K562 (cell line): ENCODE data around the gene MPI. TPM values are rescaled to one million over a fixed set of nuclear protein-coding genes. Genes with fewer than 3 reads are reported as not detected.

Experiments
- ATF1 ChIP-seq, 2 experiments: fragments of 450-650 bp in 1 of 2; IDR thresholded peaks; 2 replicates each; pipeline ENCODE4 v1.6.1; 2016; ENCODE audit warnings: missing compliant biosample characterization in 1 of 2, missing genetic modification characterization in 1 of 2
- BCOR ChIP-seq: fragments of 450-650 bp; IDR thresholded peaks from 2 replicates; pipeline ENCODE4 v1.6.1; 2016
- CBFA2T3 ChIP-seq: fragments of 450-650 bp; IDR thresholded peaks from 2 replicates; pipeline ENCODE4 v1.6.1; 2017
- ELK3 ChIP-seq: fragments of 450-650 bp; formaldehyde crosslinking; IDR thresholded peaks from 2 replicates; pipeline ENCODE4 v1.4.0; 2020; ENCODE audit warnings: mild to moderate bottlenecking
- EP300 ChIP-seq: IDR thresholded peaks from 2 replicates; pipeline ENCODE4 v1.6.1; 2012; ENCODE audit warnings: low read length, improper control_type of control experiment
- FUS ChIP-seq: fragments of 200-400 bp; formaldehyde crosslinking; optimal IDR thresholded peaks from 2 replicates; pipeline ENCODE3; 2017; ENCODE audit warnings: low read depth, low read length
- GTF3C2 ChIP-seq: IDR thresholded peaks from 3 replicates; pipeline ENCODE4 v1.6.1; 2011; ENCODE audit warnings: borderline replicate concordance, mild to moderate bottlenecking, moderate library complexity; ENCODE audit not compliant: insufficient read length; ENCODE audit errors: extremely low read depth
- KAT2B ChIP-seq: IDR thresholded peaks from one replicate; pipeline ENCODE4 v1.6.1; 2012; ENCODE audit warnings: low read depth, mild to moderate bottlenecking, control low read depth, inconsistent platforms, low read length, moderate library complexity
- MCM5 ChIP-seq: fragments of 450-650 bp; IDR thresholded peaks from 2 replicates; pipeline ENCODE4 v1.6.1; 2016; ENCODE audit warnings: low read depth
- MTA2 ChIP-seq: fragments of 450-650 bp; IDR thresholded peaks from 2 replicates; pipeline ENCODE4 v1.6.1; 2016; ENCODE audit warnings: low read depth
- MXI1 ChIP-seq: IDR thresholded peaks from 2 replicates; pipeline ENCODE4 v1.6.1; 2011; ENCODE audit warnings: low read depth, mild to moderate bottlenecking, improper control_type of control experiment, low read length
- NBN ChIP-seq: fragments of 450-650 bp; IDR thresholded peaks from 2 replicates; pipeline ENCODE4 v1.6.1; 2016; ENCODE audit warnings: low read depth, mild to moderate bottlenecking
- NR2F6 ChIP-seq: fragments of 450-650 bp; formaldehyde crosslinking; IDR thresholded peaks from 2 replicates; pipeline ENCODE4 v1.4.0; 2020; ENCODE audit warnings: mild to moderate bottlenecking
- RAD51 ChIP-seq: fragments of 450-650 bp; IDR thresholded peaks from 2 replicates; pipeline ENCODE4 v1.7.1; 2016; ENCODE audit warnings: low read depth, mild to moderate bottlenecking, borderline replicate concordance
- STAT5B ChIP-seq: fragments of 250-450 bp; sonication (Bioruptor Pico); IDR thresholded peaks from 2 replicates; pipeline ENCODE4 v1.8.0; 2021; ENCODE audit warnings: mild to moderate bottlenecking, inconsistent platforms
- ZBTB49 ChIP-seq: sonication (generic); formaldehyde crosslinking; IDR thresholded peaks from 2 replicates; pipeline ENCODE4 v1.8.0; 2022; ENCODE audit warnings: missing genetic modification reagents, mild to moderate bottlenecking, borderline replicate concordance
- ZNF23 ChIP-seq: fragments of 250-450 bp; sonication (Bioruptor Pico); IDR thresholded peaks from 2 replicates; pipeline ENCODE4 v1.4.0; 2020; ENCODE audit warnings: mild to moderate bottlenecking
- ZNF511 ChIP-seq: sonication (generic); formaldehyde crosslinking; IDR thresholded peaks from 2 replicates; pipeline ENCODE4 v1.8.0; 2022; ENCODE audit warnings: mild to moderate bottlenecking, missing genetic modification reagents
- ZNF586 ChIP-seq: fragments of 450-650 bp; formaldehyde crosslinking; conservative IDR thresholded peaks from 2 replicates; pipeline ENCODE4 v1.4.0; 2020; ENCODE audit warnings: mild to moderate bottlenecking, moderate library complexity
- polyA plus RNA-seq, 8 experiments: library from polyadenylated mRNA; depleted of rRNA in 4 of 8; stranded (reverse) in 5 of 8; unstranded in 3 of 8; fragments of >200 nt; fragmentation: Nextera tagmentation in 2 of 8; fragmentation: Illumina TruSeq in 1 of 8; extraction: Ambion mirVana in 2 of 8; extraction: Trizol in 1 of 8; gene quantifications; 2 replicates each; pipeline versions ENCODE4 v1.2.1 to v1.2.3, GENCODE V29; 2011 to 2014; ENCODE audit warnings: inconsistent platforms in 1 of 8, missing spikeins in 1 of 8
- total RNA-seq, 7 experiments: library from RNA; depleted of rRNA in 6 of 7; stranded (reverse); fragments of >200 nt in 6 of 7; fragmentation: Illumina TruSeq in 2 of 7; extraction: Trizol in 2 of 7; gene quantifications; 2 replicates each; pipeline versions ENCODE4 v1.2.1 to v1.2.3, GENCODE V29; 2011 to 2021; ENCODE audit warnings: low replicate concordance in 1 of 7
- TF ChIP-seq, protein P1 (sequence below): fragments of 450-650 bp; IDR thresholded peaks from 2 replicates; pipeline ENCODE4 v1.6.1; 2016; ENCODE audit warnings: antibody characterized with exemption
- TF ChIP-seq, protein P2 (sequence below): fragments of 250-450 bp; sonication (Bioruptor Pico); IDR thresholded peaks from 2 replicates; pipeline ENCODE4 v1.8.0; 2022; ENCODE audit warnings: moderate library complexity, mild to moderate bottlenecking, inconsistent platforms

The MPI gene
- total and polyA plus RNA-seq, 9 of the 15 experiments (the other 6 are each of a cell fraction or from before 2014, with no cell fraction given) = 30.7 to 105 (median 40.5) TPM

DNA sequence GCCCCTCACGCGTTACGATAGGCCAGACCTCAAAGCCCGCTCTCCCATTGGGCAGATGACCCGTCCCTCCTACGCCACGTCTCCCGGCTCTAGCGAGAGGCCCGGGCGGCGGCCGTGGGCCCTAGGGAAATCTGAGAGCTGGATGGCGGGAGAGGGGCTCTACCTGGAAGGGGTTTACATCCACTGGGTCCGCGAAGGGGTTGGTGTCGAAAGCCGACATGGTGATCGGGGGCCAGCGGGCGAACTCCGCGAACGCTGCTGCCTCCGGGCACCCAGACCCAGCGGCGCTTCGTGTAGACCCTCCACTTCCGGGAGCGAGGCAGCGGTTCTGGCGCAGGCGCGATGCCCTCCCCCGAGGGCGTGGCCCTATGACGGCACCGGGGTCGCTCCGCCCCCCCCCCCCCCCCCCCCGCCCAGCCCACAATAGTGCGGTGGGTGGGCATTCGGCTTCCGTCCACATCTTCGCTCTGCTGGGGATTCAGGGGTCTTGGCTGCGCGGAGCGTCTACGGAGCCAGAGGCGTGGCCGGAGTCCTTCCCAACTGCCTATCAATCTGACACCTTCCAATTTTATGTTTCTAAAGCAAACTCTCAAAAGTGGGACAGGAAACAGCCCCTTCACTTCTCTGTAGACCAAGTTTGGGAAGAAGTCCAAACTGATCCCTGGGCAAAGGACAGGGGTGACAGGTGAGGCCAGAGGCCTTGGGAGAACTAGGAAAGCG lies 16.6 kb upstream of the MPI start, which contains the start of gene SCAMP2 (continued):
- TF ChIP-seq GTF3C2 (no peak), ZNF511 (CRISPR knock-in tag) (peak; percentile 11; the same call in 1 of the 2 replicates), MXI1 (no peak), ZBTB49 (CRISPR knock-in tag) (no peak), KAT2B (no peak), NR2F6 (CRISPR knock-in tag) (no peak), ZNF586 (no peak), MCM5 (no peak), NBN (no peak), STAT5B (CRISPR knock-in tag) (no peak), BCOR (no peak), MTA2 (no peak), ATF1 (CRISPR knock-in tag; IDR thresholded peaks at IDR 0.05) (no peak; the same call in 1 of the 2 replicates), ATF1 (tag; IDR thresholded peaks at IDR 0.05) (peak; percentile 94), FUS (no peak), EP300 (no peak), RAD51 (no peak), CBFA2T3 (no peak), ELK3 (no peak), ZNF23 (no peak)
- TF ChIP-seq, protein P1, sequence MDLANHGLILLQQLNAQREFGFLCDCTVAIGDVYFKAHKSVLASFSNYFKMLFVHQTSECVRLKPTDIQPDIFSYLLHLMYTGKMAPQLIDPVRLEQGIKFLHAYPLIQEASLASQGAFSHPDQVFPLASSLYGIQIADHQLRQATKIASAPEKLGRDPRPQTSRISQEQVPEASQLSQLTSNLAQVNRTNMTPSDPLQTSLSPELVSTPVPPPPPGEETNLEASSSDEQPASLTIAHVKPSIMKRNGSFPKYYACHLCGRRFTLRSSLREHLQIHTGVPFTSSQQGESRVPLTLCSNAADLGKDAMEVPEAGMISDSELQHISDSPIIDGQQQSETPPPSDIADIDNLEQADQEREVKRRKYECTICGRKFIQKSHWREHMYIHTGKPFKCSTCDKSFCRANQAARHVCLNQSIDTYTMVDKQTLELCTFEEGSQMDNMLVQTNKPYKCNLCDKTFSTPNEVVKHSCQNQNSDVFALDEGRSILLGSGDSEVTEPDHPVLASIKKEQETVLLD = no peak
- TF ChIP-seq, protein P2, sequence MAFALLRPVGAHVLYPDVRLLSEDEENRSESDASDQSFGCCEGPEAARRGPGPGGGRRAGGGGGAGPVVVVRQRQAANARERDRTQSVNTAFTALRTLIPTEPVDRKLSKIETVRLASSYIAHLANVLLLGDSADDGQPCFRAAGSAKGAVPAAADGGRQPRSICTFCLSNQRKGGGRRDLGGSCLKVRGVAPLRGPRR (CRISPR knock-in tag) = no peak
